Tibial artery (tissue), 4 donors: Measurements from ENCODE around the gene EIF2S1.

Experiments used
- DNase-seq, 2 donors: peaks; one replicate each; pipeline ENCODE4 v3.0.0-alpha.2; 2019
- H3K27ac ChIP-seq, 2 donors: fragments of 200-600 bp; sonication (generic) in 1 of 2; 1 replicate in 1 of 2; 2 replicates in 1 of 2; pipeline ENCODE4 v1.5.1; 2018 to 2019; ENCODE audit warnings: mild to moderate bottlenecking in 1 of 2
- H3K27me3 ChIP-seq, 2 donors: fragments of 200-600 bp; sonication (generic) in 1 of 2; one replicate each; pipeline versions ENCODE4 v1.5.1 to v1.6.0; 2016 to 2019
- H3K36me3 ChIP-seq, 3 donors: fragments of 200-600 bp; sonication (generic) in 2 of 3; one replicate each; pipeline ENCODE4 v1.5.1; 2016 to 2019; ENCODE audit warnings: mild to moderate bottlenecking in 2 of 3
- H3K4me1 ChIP-seq, 4 donors: fragments of 200-600 bp; sonication (generic) in 2 of 4; 1 replicate in 3 of 4; 2 replicates in 1 of 4; pipeline ENCODE4 v1.5.1; 2016 to 2019
- H3K4me3 ChIP-seq, 2 donors: fragments of 200-600 bp; sonication (generic) in 1 of 2; 1 replicate in 1 of 2; 2 replicates in 1 of 2; pipeline ENCODE4 v1.5.1; 2018 to 2019; ENCODE audit warnings: mild to moderate bottlenecking in 2 of 2
- H3K9me3 ChIP-seq, 3 donors: fragments of 200-600 bp; sonication (generic) in 1 of 3; one replicate each; pipeline ENCODE4 v1.5.1; 2016 to 2019
- intact Hi-C: fragments of 100-400 bp; cut with DNase I; formaldehyde crosslinking; loops from one replicate; pipeline ENCODE4 v1.15.0; 2023; ENCODE audit warnings: low total_unique reads
- TF ChIP-seq, protein P1 (sequence below), 2 experiments: fragments of 200-600 bp in 1 of 2; fragments of 450-650 bp in 1 of 2; IDR thresholded peaks; one replicate each; pipeline ENCODE4 v1.5.1; 2017 to 2019; ENCODE audit warnings: antibody characterized with exemption in 2 of 2, mild to moderate bottlenecking in 1 of 2, moderate library complexity in 1 of 2

EIF2S1 gene

DNA sequence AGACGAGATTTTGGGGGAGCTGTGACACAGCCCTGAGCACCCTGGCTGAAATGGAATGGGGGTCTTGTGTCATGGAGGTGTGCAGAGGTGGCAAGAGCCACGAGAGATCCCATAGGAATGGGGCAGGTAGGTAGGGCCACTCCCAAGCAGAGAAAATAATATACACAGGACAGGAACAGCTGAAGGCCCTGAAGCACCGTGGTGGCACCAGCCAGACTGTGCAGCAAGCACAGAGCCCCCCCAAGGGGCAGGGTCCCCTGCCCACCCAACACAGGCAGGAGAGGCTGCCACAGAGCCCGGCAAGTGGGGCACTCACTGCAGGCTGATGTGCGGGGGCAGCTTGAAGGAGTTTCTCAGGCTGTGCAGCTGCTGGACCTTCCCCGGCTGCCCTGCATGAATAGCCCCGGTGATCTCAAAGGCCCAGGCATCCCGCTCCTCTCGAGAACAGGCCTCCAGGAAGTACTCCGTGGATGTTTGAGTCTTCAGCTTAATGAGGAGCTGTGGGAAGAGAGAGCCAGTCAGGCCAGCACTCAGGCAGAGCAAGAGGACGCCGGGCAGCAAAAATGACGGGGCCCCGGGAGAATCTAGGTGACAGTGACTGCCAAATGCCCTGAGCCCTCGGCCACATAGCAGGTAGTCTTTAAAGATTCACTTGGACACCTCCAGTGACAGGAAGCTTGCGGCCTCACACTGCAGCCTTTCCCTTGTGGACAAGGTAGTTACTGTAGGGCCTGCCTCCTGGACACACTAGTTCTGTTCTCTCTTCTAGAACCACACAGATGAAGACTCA, 35.2 kb downstream of the EIF2S1 start:
- Histone ChIP-seq H3K4me3 (no peak overlapping the region), H3K27ac (no peak overlapping the region), H3K4me1 (no peaks in the 10 kb centered on the region), H3K9me3 (no peaks in the 10 kb centered on the region), H3K27me3 (no peaks in the 10 kb centered on the region), H3K36me3 (no peaks in the 10 kb centered on the region)
- no peak for DNase-seq
- TF ChIP-seq, protein P1, sequence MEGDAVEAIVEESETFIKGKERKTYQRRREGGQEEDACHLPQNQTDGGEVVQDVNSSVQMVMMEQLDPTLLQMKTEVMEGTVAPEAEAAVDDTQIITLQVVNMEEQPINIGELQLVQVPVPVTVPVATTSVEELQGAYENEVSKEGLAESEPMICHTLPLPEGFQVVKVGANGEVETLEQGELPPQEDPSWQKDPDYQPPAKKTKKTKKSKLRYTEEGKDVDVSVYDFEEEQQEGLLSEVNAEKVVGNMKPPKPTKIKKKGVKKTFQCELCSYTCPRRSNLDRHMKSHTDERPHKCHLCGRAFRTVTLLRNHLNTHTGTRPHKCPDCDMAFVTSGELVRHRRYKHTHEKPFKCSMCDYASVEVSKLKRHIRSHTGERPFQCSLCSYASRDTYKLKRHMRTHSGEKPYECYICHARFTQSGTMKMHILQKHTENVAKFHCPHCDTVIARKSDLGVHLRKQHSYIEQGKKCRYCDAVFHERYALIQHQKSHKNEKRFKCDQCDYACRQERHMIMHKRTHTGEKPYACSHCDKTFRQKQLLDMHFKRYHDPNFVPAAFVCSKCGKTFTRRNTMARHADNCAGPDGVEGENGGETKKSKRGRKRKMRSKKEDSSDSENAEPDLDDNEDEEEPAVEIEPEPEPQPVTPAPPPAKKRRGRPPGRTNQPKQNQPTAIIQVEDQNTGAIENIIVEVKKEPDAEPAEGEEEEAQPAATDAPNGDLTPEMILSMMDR (IDR thresholded peaks at IDR 0.05) = no peak
- intact Hi-C loops = no loop called here

DNA sequence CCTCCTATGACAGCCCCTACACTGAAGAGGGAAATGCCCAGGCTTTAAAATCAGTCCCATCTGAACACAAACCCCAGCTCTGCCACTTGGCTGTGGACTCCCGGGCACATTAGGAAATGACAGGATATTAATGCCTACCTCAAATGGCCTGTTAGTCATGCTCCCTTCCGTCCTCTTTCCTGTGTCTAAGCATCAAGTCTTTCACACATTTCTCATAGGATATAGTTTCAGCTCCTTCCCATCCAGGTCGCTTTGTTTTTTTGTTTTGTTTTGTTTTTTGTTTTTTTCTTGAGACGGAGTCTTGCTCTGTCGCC, 35.7 kb downstream of the EIF2S1 start:
- intact Hi-C loops = no loop called here
- no peaks in the 10 kb centered on the region for H3K9me3 ChIP-seq
- TF ChIP-seq, protein P1 (IDR thresholded peaks at IDR 0.05) = no peak
- no peaks in the 10 kb centered on the region for H3K4me1 ChIP-seq
- H3K27ac ChIP-seq = no peak overlapping the region
- DNase-seq = no peak
- no peaks in the 10 kb centered on the region for H3K27me3 ChIP-seq
- no peak overlapping the region for H3K4me3 ChIP-seq
- no peaks in the 10 kb centered on the region for H3K36me3 ChIP-seq

DNA sequence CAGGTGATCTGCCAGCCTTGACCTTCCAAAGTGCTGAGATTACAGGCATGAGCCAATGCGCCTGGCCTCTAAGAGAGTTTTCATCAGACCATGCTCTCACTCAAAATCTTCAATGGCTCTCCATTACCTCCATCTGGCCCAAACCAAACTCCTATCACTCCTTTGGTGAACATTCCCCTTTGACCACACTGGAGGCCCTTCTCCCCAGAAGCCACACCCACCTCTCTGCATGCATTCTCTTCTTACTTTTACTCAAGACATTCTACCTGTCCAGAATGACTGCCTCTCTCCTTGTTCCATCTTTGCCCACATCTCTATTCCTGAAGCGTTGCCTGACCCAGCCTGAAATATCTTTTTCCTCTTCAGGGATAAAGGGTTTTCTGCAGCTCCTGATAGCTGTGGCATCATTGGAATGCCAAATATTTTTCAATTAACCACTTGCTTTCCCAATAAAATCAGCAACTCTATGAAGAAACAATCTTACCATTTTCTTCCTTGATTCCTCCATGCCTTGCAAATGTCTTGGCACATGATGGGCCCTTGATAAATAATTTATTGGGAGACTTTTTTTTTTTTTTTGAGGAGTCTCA, 36.3 kb downstream of the EIF2S1 start:
- H3K4me1 ChIP-seq = no peaks in the 10 kb centered on the region
- H3K4me3 ChIP-seq = no peak overlapping the region
- TF ChIP-seq, protein P1 (IDR thresholded peaks at IDR 0.05) = no peak
- no peaks in the 10 kb centered on the region for H3K27me3 ChIP-seq
- H3K9me3 ChIP-seq = no peaks in the 10 kb centered on the region
- DNase-seq = no peak
- intact Hi-C loops = no loop called here
- H3K36me3 ChIP-seq = no peaks in the 10 kb centered on the region
- H3K27ac ChIP-seq = no peak overlapping the region

DNA sequence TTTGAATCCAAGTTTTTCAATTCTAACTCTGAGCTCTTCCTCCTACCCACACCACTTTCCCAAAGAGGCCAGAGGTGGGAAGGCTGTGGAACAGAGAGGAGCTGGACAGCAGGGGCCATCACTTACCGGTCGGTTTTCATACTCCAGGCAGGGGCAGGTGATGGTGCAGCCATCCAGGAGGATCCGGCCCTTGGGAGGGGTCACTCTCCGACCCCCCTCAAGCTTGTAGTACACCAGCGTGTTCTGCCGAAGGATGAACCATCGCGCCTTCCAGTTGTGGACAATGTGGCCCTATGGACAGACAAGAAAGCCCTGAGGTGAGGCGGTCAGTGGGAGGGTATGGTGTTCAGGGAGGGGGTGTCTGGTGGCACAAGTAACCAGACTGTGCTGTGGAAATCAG, 37.4 kb downstream of the EIF2S1 start:
- no peak for DNase-seq
- no peaks in the 10 kb centered on the region for H3K27me3 ChIP-seq
- H3K9me3 ChIP-seq = no peaks in the 10 kb centered on the region
- no peak overlapping the region for H3K4me3 ChIP-seq
- H3K4me1 ChIP-seq = no peaks in the 10 kb centered on the region
- no peaks in the 10 kb centered on the region for H3K36me3 ChIP-seq
- no peak overlapping the region for H3K27ac ChIP-seq
- intact Hi-C loops = no loop called here
- TF ChIP-seq, protein P1 (IDR thresholded peaks at IDR 0.05) = no peak

DNA sequence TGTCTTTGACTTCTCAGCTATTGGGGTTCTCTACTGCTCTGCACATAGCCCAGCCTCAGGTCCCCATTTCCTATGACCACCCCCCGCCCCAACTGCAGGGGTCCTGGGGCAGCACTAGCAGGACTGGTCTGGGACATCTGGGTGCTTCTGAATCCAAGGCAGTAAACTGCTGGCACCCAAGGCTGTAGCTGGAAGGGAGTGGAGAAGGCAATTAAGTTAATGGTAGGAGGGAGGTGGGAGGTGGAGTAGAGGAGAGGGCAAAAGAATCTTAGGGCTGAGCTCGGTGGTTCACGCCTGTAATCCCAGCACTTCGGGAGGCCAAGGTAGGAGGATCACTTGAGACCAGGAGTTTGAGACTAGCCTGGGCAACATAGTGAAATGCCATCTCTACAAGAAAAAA, 40.3 kb downstream of the EIF2S1 start:
- DNase-seq = no peak
- intact Hi-C loops = no loop called here

More for the DNA sequence above, 40.3 kb downstream of the EIF2S1 start:
- TF ChIP-seq, protein P1 (IDR thresholded peaks at IDR 0.05) = no peak
- H3K27ac ChIP-seq = no peak overlapping the region
- no peaks in the 10 kb centered on the region for H3K36me3 ChIP-seq
- H3K27me3 ChIP-seq = no peaks in the 10 kb centered on the region
- no peaks in the 10 kb centered on the region for H3K4me1 ChIP-seq
- no peak overlapping the region for H3K4me3 ChIP-seq
- H3K9me3 ChIP-seq = no peaks in the 10 kb centered on the region
